A673 (cell line): Measurements from ENCODE around the gene SNAPIN. TPM values are rescaled to one million over a fixed set of nuclear protein-coding genes. Genes with fewer than 3 reads are reported as not detected.

ENCODE experiments used
- BruUV-seq: library from RNA; stranded (reverse); fragments of 400-500 nt; replicated peaks from 2 replicates; lab custom pipeline; 2021; lab: Mats Ljungman, UMichigan
- CTCF ChIA-PET: fragments of 300-600 bp; sonication (Branson Sonifier 250); formaldehyde crosslinking; loops from one replicate; lab custom pipeline; 2022; ENCODE audit warnings: antibody characterized with exemption; lab: Charles Lee
- POLR2A ChIA-PET: fragments of 300-600 bp; sonication (Branson Sonifier 250); formaldehyde crosslinking; loops from one replicate; lab custom pipeline; 2022; ENCODE audit warnings: antibody characterized with exemption; ENCODE audit not compliant: low non-redundant PET; lab: Charles Lee
- DNase-seq: peaks from one replicate; pipeline ENCODE4 v3.0.0-alpha.2; 2015; ENCODE audit warnings: low spot score
- H3K27ac ChIP-seq: fragments of 200-600 bp; sonication (generic); 2 replicates; pipeline ENCODE4 v1.5.1; 2016; ENCODE audit warnings: mixed run types, low read depth, mild to moderate bottlenecking, mixed read lengths, antibody characterized with exemption, low read length; ENCODE audit not compliant: poor library complexity, severe bottlenecking
- H3K27me3 ChIP-seq: fragments of 200-600 bp; sonication (generic); replicated peaks from 2 replicates; pipeline ENCODE4 v1.6.1; 2017; ENCODE audit warnings: mixed run types, low read depth, mild to moderate bottlenecking, mixed read lengths, antibody characterized with exemption, low read length; ENCODE audit not compliant: insufficient read depth, poor library complexity
- H3K36me3 ChIP-seq: fragments of 200-600 bp; sonication (generic); 2 replicates; pipeline ENCODE4 v1.6.1; 2016; ENCODE audit warnings: mixed run types, mild to moderate bottlenecking, mixed read lengths, antibody characterized with exemption, low read length; ENCODE audit not compliant: insufficient read depth, poor library complexity, severe bottlenecking
- H3K4me1 ChIP-seq: fragments of 200-600 bp; sonication (generic); 2 replicates; pipeline ENCODE4 v1.6.1; 2017; ENCODE audit warnings: mixed run types, mild to moderate bottlenecking, mixed read lengths, antibody characterized with exemption, low read length; ENCODE audit not compliant: insufficient read depth, poor library complexity, severe bottlenecking
- H3K4me3 ChIP-seq: fragments of 200-600 bp; sonication (generic); 2 replicates; pipeline ENCODE4 v1.5.1; 2016; ENCODE audit warnings: low read depth, mixed run types, mild to moderate bottlenecking, mixed read lengths, low read length; ENCODE audit not compliant: poor library complexity, severe bottlenecking
- H3K9me3 ChIP-seq: fragments of 200-600 bp; sonication (generic); 2 replicates; pipeline ENCODE4 v1.6.1; 2016; ENCODE audit warnings: mixed run types, low read depth, mild to moderate bottlenecking, mixed read lengths, antibody characterized with exemption, low read length; ENCODE audit not compliant: poor library complexity, severe bottlenecking
- CTCF ChIP-seq: fragments of 300-800, 200-600 bp; sonication (generic); conservative IDR thresholded peaks from 2 replicates; pipeline ENCODE4 v1.5.1; 2017; ENCODE audit warnings: low read depth, mild to moderate bottlenecking, antibody characterized with exemption, low read length, moderate library complexity, mixed read lengths
- EZH2 ChIP-seq: fragments of 200-600 bp; sonication (generic); IDR thresholded peaks from 2 replicates; pipeline ENCODE4 v1.6.1; 2017; ENCODE audit warnings: borderline replicate concordance, low read depth, mild to moderate bottlenecking, mixed read lengths, antibody characterized with exemption, low read length; ENCODE audit not compliant: poor library complexity, severe bottlenecking
- intact Hi-C: fragments of 100-400 bp; cut with micrococcal nuclease; formaldehyde crosslinking; loops from one replicate; pipeline ENCODE4 v1.10.0; 2022; ENCODE audit not compliant: unreplicated experiment
- total RNA-seq: library from RNA; stranded (reverse); gene quantifications from 2 replicates; pipeline ENCODE4 v1.2.3, GENCODE V29; 2021

The SNAPIN gene
- total RNA-seq, 1 experiment from 2014 or later, result 47.4 TPM

DNA sequence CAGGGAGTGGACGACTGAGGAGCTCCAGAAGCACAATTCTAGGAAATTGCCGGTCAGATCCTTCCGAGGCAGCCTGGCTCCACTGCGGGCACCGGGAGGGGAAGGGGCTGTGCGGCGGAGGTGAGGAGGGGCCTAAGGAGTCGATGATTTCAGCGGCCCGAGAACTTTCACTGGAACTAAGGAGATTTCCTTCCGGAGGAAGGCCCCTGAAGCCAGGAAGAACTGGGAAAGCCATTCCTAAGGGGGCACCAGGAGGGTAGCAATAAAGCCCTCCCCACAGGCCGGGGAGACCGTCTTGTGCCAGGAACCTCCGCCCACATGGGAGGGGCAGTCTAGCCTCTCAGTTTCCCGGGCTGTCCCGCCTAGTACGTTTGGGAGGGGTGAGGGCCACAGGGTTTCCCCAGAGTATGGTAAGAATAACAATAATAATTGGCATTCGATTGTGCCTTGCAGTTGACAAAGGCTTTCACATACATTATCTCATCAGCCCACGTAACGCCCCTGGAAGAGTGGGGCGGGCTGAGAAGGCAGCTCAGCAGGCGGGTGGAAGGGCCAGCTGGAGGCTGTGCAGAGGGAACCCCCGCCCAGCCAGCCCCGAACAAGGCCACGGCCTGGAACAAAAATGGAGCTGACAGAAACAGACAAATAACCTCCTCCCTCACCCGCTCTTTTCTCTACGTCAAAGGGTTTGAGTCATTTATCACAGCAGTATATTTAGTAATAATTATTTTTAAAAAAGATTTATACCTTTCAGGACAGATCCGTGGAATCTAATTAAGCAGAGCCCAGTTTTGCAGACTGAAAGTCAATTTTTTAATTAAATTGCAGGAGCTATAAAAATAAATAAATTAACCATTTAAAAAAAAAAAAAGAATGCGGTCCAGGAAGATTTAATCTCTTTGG lies 39.8 kb downstream of the SNAPIN start:
- Histone ChIP-seq H3K9me3 (no peaks in the 10 kb centered on the region), H3K36me3 (no peaks in the 10 kb centered on the region), H3K4me3 (no peak overlapping the region), H3K27ac (no peak overlapping the region), H3K27me3 (no peaks in the 10 kb centered on the region), H3K4me1 (peaks cover 7% of the 10 kb centered on the region)
- CTCF ChIA-PET, result no interaction called here
- TF ChIP-seq EZH2, result no peak
- TF ChIP-seq CTCF, result no peak
- no peak for DNase-seq
- intact Hi-C loops, result no loop called here
- POLR2A ChIA-PET, result interaction anchor here (0.6 kb wide), 1 partner anchor 33 kb away, joined by 7 read pairs; no protein-coding TSS in a partner anchor
- BruUV-seq, result no TSS peak

DNA sequence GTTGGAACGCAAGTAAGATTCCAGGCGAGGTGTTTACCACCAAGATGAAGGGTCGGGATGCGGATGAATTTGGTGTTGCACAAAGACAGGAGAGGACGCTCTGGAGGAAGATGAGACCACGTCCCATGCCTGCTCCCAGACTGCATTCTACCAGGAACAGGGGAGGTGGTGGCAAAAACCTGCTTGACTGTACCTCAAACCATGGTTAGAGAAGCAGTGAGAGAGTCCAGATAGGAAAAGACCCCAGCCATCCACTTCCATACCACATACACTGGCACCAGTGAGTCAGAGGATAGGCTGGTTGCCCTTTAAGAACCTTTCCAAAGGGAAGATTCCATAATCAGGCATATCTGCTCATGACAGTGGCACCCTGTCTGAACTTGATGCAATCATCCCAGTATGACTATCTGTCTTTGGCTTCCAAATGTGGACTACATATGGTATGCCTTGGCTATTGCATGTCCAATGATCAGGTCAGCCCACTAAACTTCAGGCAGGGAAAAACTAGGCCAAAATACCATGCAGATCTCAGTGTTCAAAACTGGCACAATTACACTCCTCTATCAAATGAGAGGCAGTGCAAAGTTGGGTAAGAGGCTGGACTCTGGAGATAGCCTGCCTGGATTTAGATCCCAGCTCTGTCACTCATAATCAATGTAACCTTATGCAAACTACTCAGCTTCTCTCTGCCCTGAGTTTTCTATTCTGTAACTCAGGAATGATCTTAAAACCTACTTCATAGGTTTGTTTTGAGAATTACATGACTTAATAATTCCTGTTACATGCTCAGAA lies 40.6 kb downstream of the SNAPIN start:
- no peaks in the 10 kb centered on the region for H3K9me3 ChIP-seq
- no peak overlapping the region for H3K4me3 ChIP-seq
- no peaks in the 10 kb centered on the region for H3K36me3 ChIP-seq
- no peaks in the 10 kb centered on the region for H3K27me3 ChIP-seq
- H3K27ac ChIP-seq, result no peak overlapping the region
- ChIA-PET CTCF (no interaction called here), POLR2A (no interaction called here)
- TF ChIP-seq CTCF, result no peak
- no peak for TF ChIP-seq EZH2
- intact Hi-C loops, result no loop called here
- H3K4me1 ChIP-seq, result peaks cover 7% of the 10 kb centered on the region
- no TSS peak for BruUV-seq
- no peak for DNase-seq

DNA sequence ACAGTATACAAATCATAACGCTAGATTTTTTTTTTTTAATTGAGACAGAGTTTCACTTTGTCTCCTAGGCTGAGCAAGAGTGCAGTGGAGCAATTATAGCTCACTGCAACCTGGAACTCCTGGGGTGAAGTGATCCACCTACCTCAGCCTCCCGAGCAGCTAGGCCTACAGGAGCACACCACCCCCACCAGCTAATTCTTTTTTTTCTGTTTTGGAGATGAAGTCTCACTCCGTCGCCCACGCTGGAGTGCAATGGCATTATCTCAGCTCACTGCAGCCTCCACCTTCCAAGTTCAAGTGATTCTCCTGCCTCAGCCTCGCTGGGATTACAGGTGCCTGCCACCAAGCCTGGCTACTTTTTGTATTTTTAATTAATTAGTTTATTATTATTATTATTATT lies 41.3 kb downstream of the SNAPIN start:
- intact Hi-C loops, result loop anchor here (1.0 kb wide), 1 partner anchor 21 kb away; no protein-coding TSS in a partner anchor
- BruUV-seq, result no TSS peak
- POLR2A ChIA-PET, result no interaction called here

More for the DNA sequence above, 41.3 kb downstream of the SNAPIN start:
- Histone ChIP-seq H3K27me3 (no peaks in the 10 kb centered on the region), H3K4me1 (peaks cover 7% of the 10 kb centered on the region), H3K36me3 (no peaks in the 10 kb centered on the region), H3K4me3 (no peak overlapping the region), H3K27ac (no peak overlapping the region), H3K9me3 (no peaks in the 10 kb centered on the region)
- DNase-seq, result no peak
- CTCF ChIA-PET, result no interaction called here
- no peak for TF ChIP-seq EZH2
- TF ChIP-seq CTCF, result no peak
